Measurements from ENCODE around the gene RNF40.
"Not testable (repeated sequence)": the region's sequence is repeated elsewhere in the genome, so short reads cannot be mapped to it uniquely, and the experiment has no call there.

The RNF40 gene

DNA sequence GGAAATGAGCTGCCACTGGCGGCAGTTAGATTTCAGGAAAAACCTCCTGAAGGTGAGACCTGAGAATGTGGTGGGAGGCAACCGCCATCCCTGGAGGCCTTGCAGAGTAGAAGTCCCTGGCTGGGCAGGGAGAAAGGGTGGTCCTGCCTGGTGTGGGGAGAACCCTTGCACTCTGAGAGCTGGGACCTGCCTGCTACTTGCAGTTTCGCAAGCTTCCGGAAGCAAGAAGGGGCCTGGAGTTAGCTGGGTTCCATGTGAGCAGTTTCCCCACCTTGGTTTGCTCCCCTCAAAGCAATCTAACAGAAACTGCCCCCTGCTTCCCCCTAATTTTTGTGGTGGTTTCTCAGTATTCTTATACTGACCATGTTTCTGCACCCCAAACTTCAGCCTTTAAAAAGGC is 18.4 kb downstream of the RNF40 start:
- no peak for DNase-seq (ENCODE audit: low read depth in 3 of 3, low spot score in 1 of 3)

DNA sequence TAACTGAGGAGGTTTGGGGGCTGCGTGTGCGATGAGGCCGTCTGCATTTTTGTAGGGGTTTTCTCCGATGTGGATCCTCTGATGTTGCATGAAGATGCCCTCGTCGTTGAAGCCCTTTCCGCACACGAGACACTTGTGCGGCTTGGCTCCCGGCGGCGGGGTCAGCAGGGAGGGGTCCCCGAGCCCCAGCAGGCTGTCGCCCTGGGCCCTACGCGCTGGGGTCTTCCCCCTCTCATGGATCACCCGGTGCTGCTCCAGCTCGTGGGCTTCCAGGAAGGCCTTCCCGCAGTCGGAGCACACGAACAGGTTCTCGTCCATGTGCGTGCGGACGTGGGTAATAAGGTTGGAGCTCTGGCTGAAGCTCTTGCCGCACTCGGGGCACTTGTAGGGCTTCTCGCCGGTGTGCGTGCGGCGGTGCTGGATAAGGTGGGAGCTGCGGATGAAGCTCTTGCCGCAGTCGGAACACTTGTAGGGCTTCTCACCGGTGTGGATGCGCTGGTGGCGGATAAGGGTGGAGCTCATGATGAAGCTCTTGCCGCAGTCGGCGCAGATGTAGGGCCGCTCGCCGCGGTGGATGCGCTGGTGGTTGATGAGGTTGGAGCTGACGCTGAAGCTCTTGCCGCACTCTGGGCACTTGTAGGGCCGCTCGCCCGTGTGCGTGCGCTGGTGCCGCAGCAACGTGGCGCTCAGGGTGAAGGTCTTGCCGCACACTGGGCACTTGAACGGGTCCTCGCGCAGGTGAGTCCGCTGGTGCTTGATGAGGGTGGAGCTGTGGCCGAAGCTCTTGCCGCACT is 20.6 kb downstream of the RNF40 start:
- no peak for DNase-seq (ENCODE audit: low read depth in 3 of 3, low spot score in 1 of 3)

DNA sequence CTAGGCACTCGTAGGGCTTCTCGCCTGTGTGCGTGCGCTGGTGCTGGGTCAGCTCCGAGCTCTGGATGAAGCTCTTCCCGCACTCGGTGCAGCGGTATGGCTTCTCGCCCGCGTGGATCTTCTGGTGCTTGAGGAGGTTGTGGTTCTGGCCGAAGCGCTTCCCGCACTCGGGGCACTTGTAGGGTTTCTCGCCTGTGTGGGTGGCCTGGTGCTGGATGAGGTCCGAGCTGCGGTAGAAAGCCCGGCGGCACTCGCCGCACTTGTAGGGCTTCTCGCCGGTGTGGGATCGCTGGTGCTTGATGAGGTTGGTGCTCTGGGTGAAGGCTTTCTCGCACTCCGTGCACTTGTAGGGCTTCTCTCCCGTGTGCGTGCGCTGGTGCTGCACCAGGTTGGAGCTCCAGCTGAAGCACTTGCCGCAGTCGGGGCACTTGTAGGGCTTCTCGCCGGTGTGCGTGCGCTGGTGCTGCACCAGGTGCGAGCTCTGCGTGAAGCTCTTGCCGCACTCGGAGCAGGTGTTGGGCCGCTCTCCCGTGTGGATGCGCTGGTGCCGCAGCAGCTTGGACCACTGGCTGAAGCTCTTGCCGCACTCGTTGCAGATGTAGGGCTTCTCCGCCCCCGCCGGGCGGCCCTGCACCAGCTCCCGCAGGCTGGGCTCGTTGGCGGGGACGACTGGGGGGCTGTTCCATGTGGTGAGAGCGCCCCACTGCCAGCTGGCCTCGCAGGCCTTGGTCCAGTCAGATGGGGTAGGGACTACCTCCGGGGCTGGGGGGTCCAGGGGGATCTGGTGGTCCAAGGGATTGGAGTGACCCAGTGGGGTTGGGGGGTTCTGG is 21.4 kb downstream of the RNF40 start:
- no peak for DNase-seq (ENCODE audit: low read depth in 3 of 3, low spot score in 1 of 3)

DNA sequence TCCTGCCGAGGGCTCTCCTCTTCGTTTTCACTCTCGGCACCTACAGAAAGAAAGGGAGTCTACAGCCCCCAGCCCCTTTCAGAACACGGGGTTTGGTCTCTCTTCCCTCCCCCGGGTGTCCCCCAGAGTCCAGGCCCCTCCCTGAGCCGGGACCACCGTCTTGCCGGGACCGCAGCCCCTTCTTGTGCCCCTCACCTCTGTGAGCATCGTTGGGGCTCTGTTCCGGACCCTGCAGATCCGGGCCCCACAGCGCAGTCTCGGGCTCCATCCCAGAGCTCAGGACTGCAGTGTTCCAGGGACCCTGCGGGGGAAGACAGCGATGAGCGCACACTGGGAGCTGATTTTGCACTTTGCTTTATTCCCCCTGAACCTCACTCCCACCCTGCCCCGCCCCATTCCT is 22.1 kb downstream of the RNF40 start:
- no peak for DNase-seq (ENCODE audit: low read depth in 3 of 3, low spot score in 1 of 3)

DNA sequence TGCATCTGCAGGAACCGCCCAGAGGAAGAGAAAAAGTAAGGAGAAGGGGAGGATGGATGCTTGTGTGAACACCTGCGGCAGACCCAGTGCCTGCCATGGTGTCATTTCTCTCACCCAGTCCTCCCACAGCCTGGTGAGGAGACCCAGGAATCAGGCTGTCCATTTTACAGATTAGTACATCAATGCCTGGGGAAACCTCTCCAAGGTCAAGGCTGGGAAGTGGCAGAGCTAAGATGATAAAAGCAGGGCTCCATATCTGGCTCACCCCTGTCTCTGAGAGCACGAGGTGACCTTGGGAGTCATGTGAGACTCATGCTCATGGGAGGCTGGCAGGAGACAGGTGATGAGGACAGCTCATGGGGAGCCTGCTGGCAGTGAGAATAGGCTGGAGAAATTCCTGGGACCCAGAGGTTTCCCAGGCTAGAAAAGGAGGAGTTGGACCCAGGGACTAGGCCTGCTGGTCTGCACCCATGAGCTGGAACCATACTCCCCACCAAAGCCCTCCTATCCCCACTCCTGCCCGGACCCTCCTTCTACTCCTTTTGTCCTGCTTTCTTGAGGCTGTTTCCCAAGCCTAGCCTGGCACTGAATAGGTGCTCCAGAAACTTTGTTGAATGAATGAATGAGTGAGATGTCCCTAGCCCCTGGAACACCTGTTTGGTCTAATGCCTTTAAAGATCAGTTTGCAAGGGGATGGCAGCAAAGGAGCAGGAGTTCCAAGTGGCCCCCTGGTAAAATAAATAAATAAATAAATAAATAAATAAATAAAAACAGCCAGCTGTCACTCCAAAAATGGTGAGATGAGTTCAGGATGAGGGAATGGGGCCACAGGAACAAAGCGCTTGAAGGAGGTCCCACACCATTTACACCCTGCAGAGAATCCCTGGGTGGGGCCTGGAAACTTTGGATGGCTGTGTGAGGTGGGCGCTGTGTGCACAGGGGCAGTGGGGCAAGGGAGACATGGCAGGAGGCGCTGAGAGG is 23.3 kb downstream of the RNF40 start:
- no peak for DNase-seq (ENCODE audit: low read depth in 3 of 3, low spot score in 1 of 3)

DNA sequence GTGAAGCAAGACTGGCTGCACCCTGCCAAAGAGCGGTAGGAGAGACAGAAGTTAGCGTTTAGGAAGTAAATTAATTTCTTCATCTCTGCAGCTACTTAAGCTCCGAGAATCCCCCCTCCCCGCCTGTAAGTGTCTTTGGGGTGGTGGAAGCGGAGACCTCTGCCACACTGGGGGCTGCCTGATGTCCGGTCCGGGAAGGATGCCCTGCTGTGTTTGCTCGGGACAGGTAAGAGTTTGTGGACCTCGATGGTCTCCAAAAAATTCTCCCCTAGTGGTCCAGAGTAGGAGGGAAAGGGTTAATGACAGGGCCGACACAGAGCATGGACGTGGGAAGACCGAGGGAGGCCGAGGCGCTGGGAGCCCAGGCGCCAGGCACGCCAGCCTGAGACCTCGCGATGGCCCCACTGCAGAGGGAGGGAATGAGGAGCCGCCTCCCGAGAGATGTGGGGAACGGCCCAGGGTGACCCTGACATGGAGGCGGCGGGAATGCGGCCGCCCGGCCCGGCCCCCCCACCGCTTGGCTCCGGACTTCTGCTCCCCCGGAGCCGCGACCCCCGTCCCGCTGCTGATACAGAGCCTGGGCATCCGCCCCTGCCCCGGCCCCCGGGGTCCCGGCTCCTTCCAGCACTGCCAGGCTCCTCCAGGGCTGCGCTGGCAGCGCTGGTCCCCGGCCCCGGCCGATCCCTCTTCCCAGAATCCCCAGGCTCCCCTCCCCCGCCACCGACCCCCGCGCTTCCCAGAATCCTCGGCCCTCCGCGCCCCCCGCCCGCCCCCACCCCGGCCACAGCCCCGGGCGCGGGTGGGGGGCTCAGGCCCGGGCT is 24.2 kb downstream of the RNF40 start:
- no peak for DNase-seq (ENCODE audit: low read depth in 3 of 3, low spot score in 1 of 3)

DNA sequence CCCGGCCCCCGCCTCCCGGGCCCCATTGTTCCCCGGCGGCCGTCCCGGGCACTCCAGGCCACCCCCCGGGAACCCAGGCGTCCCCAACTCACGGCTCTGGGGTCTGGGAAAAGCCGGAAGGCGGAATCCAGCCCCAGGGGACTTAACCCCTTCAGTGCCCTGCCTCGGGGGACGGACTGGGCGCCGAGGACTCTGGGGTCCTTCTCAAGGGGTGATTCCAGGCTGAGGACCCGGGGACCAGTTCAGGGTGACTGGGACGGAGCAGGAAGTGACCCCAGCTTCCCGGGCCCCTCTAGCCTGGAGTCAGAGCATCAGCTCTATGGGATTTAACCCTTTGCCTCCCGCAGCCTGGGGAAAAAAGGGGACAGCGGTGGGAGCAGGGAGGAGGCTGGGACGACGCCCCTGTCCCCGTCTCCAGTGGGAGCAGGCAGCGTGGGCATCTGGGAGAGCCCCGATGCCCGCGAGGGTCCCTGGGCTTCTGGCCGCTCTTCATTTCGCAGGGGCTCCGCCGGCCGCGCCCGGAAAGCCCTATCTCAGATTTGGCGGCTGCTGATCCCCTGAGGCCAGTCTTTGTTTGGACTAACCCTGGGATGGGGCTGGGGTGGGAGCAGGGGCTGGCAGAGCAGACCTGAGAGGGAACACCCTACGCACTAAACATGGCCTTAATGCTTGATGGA is 25.0 kb downstream of the RNF40 start, which contains the start of gene ZNF629:
Gene ZNF629, minus strand, starts transcription at position 270 of the 677 bp plus-strand sequence. CDS start 2,723 bp downstream, outside the sequence.
- DNase-seq (ENCODE audit: low read depth in 3 of 3, low spot score in 1 of 3): peak in 1 of 3 donors; percentile 32

DNA sequence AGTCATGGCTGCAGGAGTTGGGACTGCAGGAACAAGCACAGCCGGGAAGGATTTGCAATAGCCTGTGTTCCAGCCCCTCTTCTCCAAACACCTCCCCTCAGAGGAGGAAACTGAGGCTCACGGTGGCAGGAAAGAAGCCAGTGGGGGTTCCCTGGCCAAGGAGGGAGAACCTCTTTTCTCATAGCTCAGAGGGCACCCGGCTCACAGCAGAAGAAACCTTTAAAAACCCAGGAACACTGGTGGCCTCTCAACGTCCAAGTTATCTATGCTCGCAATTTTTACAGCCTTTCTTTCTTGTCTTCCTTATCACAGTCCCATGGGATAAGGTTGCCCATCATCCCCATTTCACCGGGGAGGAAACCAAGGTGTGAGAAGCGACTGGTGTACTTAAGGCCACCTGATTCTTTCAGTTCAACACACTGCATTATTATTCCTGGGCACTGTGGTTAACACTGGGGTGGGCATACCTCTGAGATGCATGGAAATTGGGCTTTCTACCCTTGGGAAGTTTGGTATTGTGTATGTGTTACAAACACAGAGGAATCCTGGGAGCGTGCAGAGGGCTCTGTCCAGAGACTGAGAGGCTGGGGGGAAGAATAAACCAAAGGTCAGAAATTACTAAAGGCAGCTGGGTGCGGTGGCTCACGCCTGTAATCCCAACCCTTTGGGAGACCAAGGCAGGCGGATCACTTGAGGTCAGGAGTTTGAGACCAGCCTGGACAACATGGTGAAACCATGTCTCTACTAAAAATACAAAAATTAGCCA is 25.7 kb downstream of the RNF40 start:
- no peak for DNase-seq (ENCODE audit: low read depth in 3 of 3, low spot score in 1 of 3)

DNA sequence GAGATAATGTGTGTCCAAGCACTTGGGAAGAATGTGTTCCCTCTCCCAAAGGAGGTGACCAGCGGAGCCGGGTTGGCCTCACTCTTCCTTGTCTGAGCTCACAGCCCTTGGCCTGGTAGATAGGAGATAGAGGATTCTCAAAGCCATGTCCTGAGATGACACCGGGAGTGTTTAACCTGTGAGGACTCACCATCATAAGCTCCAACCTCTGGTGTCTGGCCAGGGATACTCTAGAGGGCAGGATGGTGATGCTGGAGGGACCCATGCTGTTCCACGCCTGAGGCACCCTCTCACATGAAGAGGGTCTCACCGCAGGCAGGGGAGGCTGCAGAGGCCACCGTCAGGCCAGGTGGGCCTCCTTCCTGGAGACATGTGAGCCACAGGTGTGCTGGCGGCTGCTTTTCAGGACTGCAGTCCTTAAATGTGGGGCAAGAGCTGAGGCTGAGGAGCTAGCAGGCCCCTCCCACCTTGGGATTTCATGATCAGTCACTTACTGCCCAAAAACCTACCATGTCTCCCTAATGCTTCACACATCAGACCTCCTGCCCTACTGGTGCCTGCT is 31.5 kb downstream of the RNF40 start:
- DNase-seq (ENCODE audit: low read depth in 3 of 3, low spot score in 1 of 3): no peak

DNA sequence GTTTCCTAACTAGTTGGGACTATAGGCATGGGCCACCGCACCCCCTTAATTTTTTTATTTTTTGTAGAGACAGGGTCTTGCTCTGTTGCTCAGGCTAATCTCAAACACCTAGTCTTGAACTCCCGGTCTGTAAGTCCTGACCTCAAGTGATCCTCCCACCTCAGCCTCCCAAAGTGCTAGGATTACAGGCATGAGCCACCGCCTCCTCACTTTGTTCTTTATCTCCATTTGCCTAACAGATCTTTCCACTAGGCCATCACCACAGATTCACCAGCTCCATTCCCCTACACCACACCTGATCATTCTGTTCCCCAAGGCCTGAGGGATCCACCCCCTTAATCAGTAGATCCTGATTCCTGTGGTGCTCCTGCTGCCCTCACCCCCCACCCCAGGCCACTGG is 32.5 kb downstream of the RNF40 start:
- DNase-seq (ENCODE audit: low read depth in 3 of 3, low spot score in 1 of 3): no peak

DNA sequence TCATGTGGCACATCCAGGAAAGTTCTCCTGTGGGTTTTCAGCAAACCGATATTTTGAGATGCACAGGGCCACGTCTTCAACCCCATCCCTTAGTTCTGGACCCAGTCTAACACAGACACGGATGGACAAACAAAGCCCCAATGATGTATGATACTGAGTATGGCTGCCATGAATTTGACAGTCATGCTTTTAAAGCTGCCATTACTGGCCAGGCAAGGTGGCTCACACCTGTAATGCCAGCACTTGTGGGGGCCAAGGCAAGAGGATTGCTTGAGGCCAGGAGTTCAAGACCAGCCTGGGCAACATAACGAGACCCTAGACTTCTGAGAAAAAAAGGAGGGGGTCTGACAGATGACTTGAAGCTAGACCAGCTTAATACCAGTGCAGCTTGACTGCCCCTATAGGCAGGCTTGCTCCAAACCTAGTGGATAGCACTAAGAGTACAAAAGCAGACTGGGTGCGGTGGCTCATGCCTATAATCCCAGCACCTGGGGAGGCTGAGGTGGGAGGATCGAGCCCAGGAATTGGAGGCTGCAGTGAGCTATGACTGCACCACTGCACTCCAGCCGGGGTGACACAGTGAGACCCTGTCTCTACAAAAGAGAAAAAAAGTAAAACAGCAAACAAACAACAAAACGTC is 35.7 kb downstream of the RNF40 start:
- DNase-seq (ENCODE audit: low read depth in 3 of 3, low spot score in 1 of 3): no peak

DNA sequence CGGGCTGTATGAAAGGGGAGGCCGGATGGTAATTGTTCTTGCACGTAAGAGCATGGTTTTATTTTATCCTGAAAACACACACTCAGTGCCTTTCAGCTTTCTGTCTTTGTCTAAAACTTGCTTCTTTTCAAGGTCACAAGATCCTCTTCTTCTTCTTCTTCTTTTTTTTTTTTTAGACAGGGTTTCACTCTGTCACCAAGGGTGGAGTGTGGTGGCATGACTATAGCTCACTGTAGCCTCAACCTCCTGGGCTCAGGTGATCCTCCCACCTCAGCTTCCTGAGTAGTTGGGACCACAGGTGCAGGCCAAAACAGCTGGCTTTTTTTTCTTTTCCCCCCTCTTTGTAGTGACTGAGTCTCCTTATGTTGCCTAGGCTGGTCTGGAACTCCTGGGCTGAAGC is 40.8 kb downstream of the RNF40 start:
- no peak for DNase-seq (ENCODE audit: low read depth in 3 of 3, low spot score in 1 of 3)

DNA sequence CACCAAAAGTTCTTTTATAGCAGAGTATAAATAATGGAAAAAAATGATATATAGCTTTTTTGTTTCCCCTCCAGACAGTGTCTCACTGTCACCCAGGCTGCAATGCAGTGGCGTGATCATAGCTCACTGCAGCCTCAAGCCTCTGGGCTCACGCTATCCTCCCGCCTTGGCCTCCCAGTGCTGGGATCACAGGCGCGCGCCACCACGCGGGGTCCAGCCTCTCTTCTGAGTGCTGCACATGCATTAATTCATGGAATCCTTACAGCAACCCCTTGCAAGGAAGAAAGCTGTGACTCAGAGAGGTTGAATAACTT is 42.9 kb downstream of the RNF40 start:
- no peak for DNase-seq (ENCODE audit: low read depth in 3 of 3, low spot score in 1 of 3)

DNA sequence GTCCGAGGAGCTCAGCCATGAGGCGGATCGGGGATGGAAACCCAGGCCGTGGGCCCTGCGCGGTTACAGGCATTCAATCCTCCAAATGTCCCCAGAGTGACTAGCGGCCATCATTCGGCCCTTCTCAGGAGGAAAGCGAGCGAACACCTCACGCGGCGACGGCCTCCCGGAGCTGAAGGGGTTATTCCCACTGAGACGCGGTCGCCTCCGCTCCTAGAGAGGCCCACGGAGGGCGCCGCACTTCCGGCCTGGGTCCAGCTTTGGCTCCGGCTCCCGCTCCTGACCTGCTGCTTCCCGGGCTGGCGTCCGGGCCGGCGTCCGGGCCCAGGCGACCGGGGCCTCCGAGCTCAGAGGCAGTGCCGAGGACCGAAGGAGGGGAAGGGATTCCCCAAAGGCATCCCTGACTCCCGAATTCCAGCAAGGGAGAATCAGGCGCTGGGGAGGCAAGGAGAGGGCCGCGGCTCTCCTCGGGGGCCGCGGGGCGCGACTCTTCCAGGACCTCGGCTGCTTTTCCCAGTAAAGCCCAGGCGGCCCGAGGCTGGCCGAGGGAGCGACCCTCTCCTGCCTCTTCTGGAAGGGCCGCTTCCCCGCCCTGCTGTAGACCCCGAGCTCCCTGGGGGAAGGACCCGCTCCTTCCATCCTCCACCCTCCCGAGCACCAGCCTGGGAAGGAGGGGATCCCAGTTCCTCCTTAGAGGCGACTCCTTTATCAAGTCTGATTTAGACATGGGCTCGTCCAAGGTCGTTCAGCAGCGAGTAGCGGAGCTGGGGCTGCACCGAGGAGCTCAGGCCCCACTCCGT is 43.4 kb downstream of the RNF40 start:
- peak in 1 of 3 donors; percentile 46 for DNase-seq (ENCODE audit: low read depth in 3 of 3, low spot score in 1 of 3)

DNA sequence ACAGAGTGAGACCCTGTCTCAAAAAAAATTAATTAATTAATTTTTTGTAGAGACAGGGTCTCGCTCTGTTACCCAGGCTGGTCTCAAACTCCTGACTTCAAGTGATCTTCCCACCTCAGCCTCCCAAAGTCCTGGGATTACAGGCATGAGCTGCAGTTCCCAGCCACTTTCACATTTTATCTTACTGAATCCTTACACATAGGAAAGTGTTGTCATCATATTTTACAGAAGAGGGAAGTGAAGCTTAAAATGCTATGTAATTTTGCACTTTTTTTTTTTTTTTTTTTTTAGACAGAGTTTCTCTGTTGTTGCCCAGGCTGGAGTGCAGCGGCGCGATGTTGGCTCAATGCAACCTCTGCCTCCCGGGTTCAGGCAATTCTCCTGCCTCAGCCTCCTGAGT is 46.0 kb downstream of the RNF40 start:
- DNase-seq (ENCODE audit: low read depth in 3 of 3, low spot score in 1 of 3): no peak

DNA sequence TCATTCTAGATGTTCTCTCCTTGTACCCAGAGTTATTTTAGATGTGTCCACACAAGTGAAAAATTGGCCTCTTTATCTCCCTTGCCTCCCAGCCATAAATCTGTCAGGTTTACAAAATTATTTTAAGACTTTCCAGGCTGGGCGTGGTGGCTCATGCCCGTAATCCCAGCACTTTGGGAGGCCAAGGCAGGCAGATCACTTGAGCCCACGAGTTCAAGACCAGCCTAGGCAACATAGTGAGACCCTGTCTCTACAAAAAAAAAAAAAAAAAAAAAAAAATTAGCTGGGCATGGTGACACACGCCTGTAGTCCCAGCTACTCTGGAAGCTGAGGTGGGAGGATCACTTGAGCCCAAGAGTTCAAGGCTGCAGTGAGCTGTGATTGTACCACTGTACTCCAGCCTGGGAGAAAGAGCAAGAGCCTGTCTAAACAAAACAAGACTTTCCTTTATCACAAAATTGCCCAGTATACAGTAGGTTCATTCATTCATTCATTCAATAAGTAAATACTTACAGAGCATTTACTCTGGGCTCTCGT is 46.8 kb downstream of the RNF40 start:
- DNase-seq (ENCODE audit: low read depth in 3 of 3, low spot score in 1 of 3): not testable (repeated sequence)

DNA sequence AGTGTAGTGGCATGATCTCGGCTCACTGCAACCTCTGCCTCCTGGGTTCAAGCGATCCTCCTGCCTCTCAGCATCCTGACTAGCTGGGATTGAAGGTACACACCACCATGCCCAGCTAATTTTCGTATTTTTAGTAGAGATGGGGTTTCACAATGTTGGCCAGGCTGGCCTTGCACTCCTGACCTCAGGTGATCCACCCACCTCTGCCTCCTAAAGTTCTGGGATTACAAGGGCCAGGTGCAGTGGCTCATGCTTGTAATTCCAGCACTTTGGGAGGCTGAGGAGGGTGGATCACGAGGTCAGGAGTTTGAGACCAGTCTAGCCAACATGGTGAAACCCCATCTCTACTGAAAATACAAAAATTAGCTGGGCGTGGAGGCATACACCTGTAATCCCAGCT is 47.6 kb downstream of the RNF40 start:
- not testable (repeated sequence) for DNase-seq (ENCODE audit: low read depth in 3 of 3, low spot score in 1 of 3)
